ENCODE data around the gene DLG1.

Gene DLG1

DNA sequence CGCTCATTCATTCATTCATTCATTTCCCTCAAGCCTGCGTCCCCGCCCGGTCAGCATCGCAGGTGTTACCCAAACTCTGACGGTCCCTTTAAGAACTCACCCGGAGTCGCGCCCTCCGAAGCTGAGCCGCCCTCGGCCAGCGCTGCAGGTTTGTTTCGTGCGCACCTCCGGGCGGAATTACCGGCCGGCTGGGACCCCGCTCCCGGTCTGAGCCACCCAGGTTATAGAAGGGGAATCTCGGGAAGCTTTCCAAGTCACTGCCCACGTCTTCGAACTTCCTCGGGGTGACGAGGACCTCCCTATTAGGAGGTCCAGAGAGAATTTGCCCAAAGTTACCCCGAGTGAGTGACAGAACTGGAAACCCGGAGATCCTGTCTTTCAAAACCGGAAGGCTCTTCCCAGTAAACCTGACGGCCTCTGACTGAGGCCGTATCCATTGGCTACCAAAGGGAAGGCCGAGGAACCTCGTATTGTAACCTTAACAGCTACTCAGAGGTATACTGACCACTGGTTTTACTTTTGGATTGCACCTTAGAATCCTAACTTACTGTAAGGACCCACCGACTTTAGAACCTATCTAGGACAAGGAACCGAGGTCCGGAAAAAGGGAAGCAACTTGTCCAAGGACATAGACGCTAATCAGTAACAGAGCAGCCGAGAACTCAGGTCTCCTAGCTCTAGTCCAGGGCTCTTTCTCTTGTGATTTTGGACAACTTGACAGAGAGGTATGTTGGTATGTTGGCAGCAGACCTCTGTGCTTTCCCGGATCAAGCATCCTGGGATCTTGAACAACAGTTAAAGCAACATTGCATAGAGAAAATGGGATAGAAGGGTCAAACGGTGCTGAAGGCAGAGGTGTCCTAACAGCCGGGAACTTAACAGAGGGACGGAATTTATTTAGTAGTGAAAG is 788 bp upstream of the DLG1 start:
- TF ChIP-seq, protein P1, sequence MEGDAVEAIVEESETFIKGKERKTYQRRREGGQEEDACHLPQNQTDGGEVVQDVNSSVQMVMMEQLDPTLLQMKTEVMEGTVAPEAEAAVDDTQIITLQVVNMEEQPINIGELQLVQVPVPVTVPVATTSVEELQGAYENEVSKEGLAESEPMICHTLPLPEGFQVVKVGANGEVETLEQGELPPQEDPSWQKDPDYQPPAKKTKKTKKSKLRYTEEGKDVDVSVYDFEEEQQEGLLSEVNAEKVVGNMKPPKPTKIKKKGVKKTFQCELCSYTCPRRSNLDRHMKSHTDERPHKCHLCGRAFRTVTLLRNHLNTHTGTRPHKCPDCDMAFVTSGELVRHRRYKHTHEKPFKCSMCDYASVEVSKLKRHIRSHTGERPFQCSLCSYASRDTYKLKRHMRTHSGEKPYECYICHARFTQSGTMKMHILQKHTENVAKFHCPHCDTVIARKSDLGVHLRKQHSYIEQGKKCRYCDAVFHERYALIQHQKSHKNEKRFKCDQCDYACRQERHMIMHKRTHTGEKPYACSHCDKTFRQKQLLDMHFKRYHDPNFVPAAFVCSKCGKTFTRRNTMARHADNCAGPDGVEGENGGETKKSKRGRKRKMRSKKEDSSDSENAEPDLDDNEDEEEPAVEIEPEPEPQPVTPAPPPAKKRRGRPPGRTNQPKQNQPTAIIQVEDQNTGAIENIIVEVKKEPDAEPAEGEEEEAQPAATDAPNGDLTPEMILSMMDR (IDR thresholded peaks at IDR 0.05; ENCODE audit: insufficient read depth, low read depth, low read length, missing control alignments), result no peak
- H3K4me3 ChIP-seq (ENCODE audit: low read length), result peak overlapping the region; percentile 94
- DNase-seq (ENCODE audit: low read depth), result peak; percentile 81

DNA sequence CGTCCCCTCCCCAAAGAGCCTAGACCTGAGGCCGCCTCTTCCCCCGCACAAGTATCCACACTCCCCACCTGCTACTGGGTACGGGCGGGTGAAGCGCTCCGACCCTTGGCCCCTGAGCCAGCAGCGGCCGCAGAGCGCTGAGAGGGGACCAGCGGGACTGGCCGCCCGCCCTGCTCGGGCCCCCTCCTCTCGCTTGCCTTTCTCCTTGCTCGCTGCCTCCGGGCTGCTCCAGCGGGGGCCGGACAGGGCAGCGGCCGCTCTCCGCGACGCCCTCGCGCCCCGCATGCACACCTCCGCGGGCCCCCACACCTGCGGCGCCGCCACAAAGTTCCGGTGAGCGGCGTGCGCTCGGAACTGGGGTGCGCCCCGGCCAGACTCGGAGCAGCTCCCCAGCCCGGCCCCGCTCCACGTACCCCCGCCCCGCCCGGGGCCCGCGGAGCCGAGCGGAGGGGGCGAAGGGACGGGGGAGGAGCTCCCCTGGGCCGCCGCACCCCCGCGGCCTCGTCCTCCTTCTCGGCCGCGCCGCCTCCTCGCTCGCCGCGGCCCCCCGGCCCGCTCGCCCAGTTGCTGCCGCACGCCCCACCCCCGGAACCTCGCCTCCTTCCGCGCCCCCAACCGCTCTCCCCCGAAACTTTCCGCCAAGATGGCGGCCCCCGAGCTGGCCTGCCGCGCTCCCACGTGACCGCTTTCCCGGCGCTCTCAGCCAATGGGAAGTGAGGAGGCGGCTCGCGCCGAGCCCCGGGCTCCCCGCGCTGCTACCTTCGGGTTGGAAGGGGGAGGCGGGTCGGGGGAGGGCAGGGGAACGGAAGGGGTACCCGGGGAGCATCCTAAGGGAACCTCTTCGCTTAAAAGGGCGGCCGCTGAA is 704 bp downstream of the DLG1 start:
- H3K4me3 ChIP-seq (ENCODE audit: low read length), result peak overlapping the region; percentile 94
- peak; percentile 91 for DNase-seq (ENCODE audit: low read depth)
- TF ChIP-seq, protein P1 (IDR thresholded peaks at IDR 0.05; ENCODE audit: insufficient read depth, low read depth, low read length, missing control alignments), result no peak

DNA sequence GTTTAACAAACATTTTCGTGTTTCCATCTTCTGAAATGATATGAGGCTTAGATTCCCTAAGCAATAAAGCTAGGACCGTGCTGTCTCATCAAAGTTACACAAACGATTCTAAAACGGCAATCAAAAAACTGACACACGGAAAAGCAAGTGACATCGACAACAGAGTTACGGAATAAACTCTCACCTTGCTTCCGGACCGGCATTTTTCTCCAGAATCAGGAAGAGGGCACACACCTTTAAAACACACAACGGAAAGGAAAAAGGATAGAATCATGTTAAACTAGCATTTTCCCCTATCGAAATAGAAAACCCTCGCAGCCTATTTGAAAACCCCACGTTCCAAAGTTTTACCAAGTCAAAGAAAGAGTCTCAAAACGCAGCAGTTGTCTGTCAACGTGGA is 1.4 kb downstream of the DLG1 start:
- H3K4me3 ChIP-seq (ENCODE audit: low read length), result peak overlapping the region; percentile 94
- peak; percentile 30 for DNase-seq (ENCODE audit: low read depth)
- TF ChIP-seq, protein P1 (IDR thresholded peaks at IDR 0.05; ENCODE audit: insufficient read depth, low read depth, low read length, missing control alignments), result no peak

DNA sequence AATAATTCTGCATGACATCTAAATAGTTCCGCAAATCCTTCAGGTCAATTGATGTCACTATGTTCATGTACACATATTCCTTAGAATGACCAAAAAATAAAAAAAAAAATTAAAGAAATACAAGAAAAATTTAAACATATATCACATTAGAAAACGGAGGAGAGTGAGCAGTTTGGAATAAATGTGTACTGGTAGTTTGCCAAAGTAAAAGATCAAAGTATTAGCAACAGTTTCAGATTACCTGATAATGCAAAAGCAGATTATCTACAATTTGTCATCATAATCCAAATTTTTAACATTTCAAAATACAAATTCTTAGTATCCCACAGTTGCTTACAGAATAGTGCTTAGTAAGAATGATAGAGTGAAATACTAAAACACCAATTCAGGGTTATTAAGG is 1.9 kb downstream of the DLG1 start:
- no peak for DNase-seq (ENCODE audit: low read depth)
- TF ChIP-seq, protein P1 (IDR thresholded peaks at IDR 0.05; ENCODE audit: insufficient read depth, low read depth, low read length, missing control alignments), result no peak
- H3K4me3 ChIP-seq (ENCODE audit: low read length), result peak overlapping the region; percentile 94

DNA sequence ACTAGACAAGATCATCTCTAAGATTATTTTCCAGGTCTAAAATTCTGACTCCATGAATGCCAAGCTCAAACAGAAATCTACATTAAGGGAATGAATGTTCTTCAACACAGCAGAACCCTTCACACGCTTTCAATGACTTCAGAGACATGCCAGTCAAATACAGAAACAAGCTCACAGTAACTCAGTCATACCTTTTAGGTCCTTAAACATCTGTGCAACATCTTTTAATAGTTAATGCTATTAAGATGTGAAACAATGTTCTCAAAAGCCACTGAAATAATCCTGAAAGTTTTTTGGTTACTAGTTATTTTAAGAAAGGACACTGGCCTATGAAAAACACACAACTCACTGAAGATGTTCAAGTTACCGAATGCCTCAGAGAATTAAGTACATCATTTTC is 2.5 kb downstream of the DLG1 start:
- DNase-seq (ENCODE audit: low read depth), result no peak
- TF ChIP-seq, protein P1 (IDR thresholded peaks at IDR 0.05; ENCODE audit: insufficient read depth, low read depth, low read length, missing control alignments), result no peak
- peak overlapping the region; percentile 94 for H3K4me3 ChIP-seq (ENCODE audit: low read length)

DNA sequence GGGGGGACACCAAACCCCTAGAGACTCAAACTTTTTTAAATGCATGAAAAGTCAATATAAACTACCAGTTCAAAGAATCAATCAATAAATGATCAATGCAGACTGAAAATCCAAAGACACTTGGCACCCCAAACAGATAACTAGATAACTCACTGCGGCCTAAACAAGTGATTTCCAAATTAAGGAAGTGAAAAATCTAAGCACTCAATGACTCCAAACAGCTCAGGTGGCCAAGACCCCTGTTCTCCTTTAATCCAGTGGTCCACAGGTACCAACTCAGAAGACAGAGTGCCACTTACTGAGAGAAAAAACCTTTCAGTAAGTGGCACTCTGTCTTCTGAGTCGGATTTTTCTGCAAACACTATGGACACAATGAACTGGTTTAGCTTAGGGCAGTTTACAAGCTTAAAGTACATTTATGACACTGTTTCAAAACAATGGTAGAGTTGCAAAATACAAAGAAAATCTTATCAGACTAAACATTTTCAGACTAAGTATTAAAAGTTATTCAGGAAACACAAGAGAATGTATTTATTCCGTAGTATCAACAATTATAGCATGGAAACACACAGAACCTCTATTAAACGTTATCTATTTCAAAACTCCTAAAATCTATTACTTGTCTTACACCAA is 4.7 kb downstream of the DLG1 start:
- peak overlapping the region; percentile 9 for H3K4me3 ChIP-seq (ENCODE audit: low read length)
- DNase-seq (ENCODE audit: low read depth), result no peak
- TF ChIP-seq, protein P1 (IDR thresholded peaks at IDR 0.05; ENCODE audit: insufficient read depth, low read depth, low read length, missing control alignments), result no peak

Data from epithelial cell of esophagus (primary cell).